GM23338 (cell line): ENCODE results near the gene APOL4. TPM values are rescaled to one million over a fixed set of nuclear protein-coding genes. Genes with fewer than 3 reads are reported as not detected.
A peak's percentile ranks its signal among the peaks of the same experiment; 100 is the strongest.
"Not testable (repeated sequence)": the region's sequence is repeated elsewhere in the genome, so short reads cannot be mapped to it uniquely, and the experiment has no call there.

Experiments used
- ATAC-seq: fragments of 200-7000 bp; cut with Tn5 transposase; 3 replicates; pipeline ENCODE4 v1.9.1; 2020
- DNase-seq: peaks from one replicate; pipeline ENCODE4 v3.0.0-alpha.2; 2015; ENCODE audit warnings: low spot score
- H2AFZ ChIP-seq: fragments of 200-600 bp; sonication (generic); 2 replicates; pipeline ENCODE4 v1.8.0; 2016; ENCODE audit warnings: antibody characterized with exemption, mild to moderate bottlenecking, moderate library complexity
- H3F3A ChIP-seq: fragments of 200-600 bp; sonication (generic); replicated peaks from 2 replicates; pipeline ENCODE4 v1.8.0; 2017; ENCODE audit warnings: antibody characterized with exemption, mixed run types, low read depth
- H3K27ac ChIP-seq: fragments of 200-600 bp; sonication (generic); 2 replicates; pipeline ENCODE4 v1.6.1; 2016; ENCODE audit warnings: low read depth
- H3K27me3 ChIP-seq: fragments of 200-600 bp; sonication (generic); 2 replicates; pipeline ENCODE4 v1.8.0; 2016; ENCODE audit warnings: mild to moderate bottlenecking, mixed run types, moderate library complexity; ENCODE audit not compliant: insufficient read depth
- H3K36me3 ChIP-seq: fragments of 200-600 bp; sonication (generic); 2 replicates; pipeline ENCODE4 v1.8.0; 2016; ENCODE audit warnings: mild to moderate bottlenecking; ENCODE audit not compliant: insufficient read depth
- H3K4me1 ChIP-seq: fragments of 200-600 bp; sonication (generic); 2 replicates; pipeline ENCODE4 v1.8.0; 2016; ENCODE audit warnings: mild to moderate bottlenecking, moderate library complexity; ENCODE audit not compliant: insufficient read depth
- H3K4me2 ChIP-seq: fragments of 200-600 bp; sonication (generic); 2 replicates; pipeline ENCODE4 v1.7.1; 2017; ENCODE audit warnings: mixed run types
- H3K4me3 ChIP-seq: fragments of 200-600 bp; sonication (generic); 2 replicates; pipeline ENCODE4 v1.6.1; 2016; ENCODE audit warnings: mixed run types
- H3K79me2 ChIP-seq: fragments of 200-600 bp; sonication (generic); replicated peaks from 2 replicates; pipeline ENCODE4 v1.8.0; 2017; ENCODE audit warnings: mild to moderate bottlenecking; ENCODE audit not compliant: insufficient read depth
- H3K9me2 ChIP-seq: fragments of 200-600 bp; sonication (generic); 2 replicates; pipeline ENCODE4 v1.8.0; 2017; ENCODE audit not compliant: insufficient read depth
- H4K20me1 ChIP-seq: fragments of 200-600 bp; sonication (generic); replicated peaks from 2 replicates; pipeline ENCODE4 v1.8.0; 2017; ENCODE audit warnings: mild to moderate bottlenecking; ENCODE audit not compliant: insufficient read depth
- H3K27ac Mint-ChIP-seq: 2 replicates; pipeline ENCODE4 v1.8.0; 2020; ENCODE audit warnings: inconsistent platforms, mild to moderate bottlenecking, moderate library complexity, mixed read lengths
- H3K27me3 Mint-ChIP-seq: 3 replicates; pipeline ENCODE4 v1.8.0; 2022; ENCODE audit warnings: low read depth, mild to moderate bottlenecking, moderate library complexity, mixed read lengths, inconsistent platforms; ENCODE audit not compliant: insufficient read depth, poor library complexity
- H3K36me3 Mint-ChIP-seq: 3 replicates; pipeline ENCODE4 v1.8.0; 2021; ENCODE audit warnings: low read depth, mild to moderate bottlenecking, inconsistent platforms, moderate library complexity, mixed read lengths
- H3K4me1 Mint-ChIP-seq: 3 replicates; pipeline ENCODE4 v1.8.0; 2020; ENCODE audit warnings: mild to moderate bottlenecking, inconsistent platforms, mixed read lengths
- H3K4me3 Mint-ChIP-seq: 3 replicates; pipeline ENCODE4 v1.8.0; 2021; ENCODE audit warnings: moderate library complexity, mild to moderate bottlenecking, inconsistent platforms, mixed read lengths
- H3K9me3 Mint-ChIP-seq: 3 replicates; pipeline ENCODE4 v1.8.0; 2020; ENCODE audit warnings: moderate library complexity, mild to moderate bottlenecking, inconsistent platforms, mixed read lengths
- CTCF ChIP-seq, 2 experiments: fragments of 200-600 bp in 1 of 2; sonication (generic) in 1 of 2; conservative IDR thresholded peaks; 2 replicates each; pipeline versions ENCODE4 v1.5.1 to v1.6.1; 2016 to 2017; ENCODE audit warnings: antibody characterized with exemption in 2 of 2, low read depth in 2 of 2, mild to moderate bottlenecking in 2 of 2, moderate library complexity in 1 of 2
- ETS1 ChIP-seq: IDR thresholded peaks from 2 replicates; pipeline ENCODE4 v1.6.1; 2016; ENCODE audit warnings: antibody characterized with exemption
- JUNB ChIP-seq: IDR thresholded peaks from one replicate; pipeline ENCODE4 v1.6.1; 2016; ENCODE audit warnings: antibody characterized with exemption; ENCODE audit not compliant: unreplicated experiment
- POLR2AphosphoS5 ChIP-seq: IDR thresholded peaks from 2 replicates; pipeline ENCODE4 v1.6.1; 2016; ENCODE audit warnings: antibody characterized with exemption, low read depth
- STAT1 ChIP-seq: IDR thresholded peaks from one replicate; pipeline ENCODE4 v1.6.1; 2016; ENCODE audit warnings: antibody characterized with exemption; ENCODE audit not compliant: unreplicated experiment
- ZNF114 ChIP-seq: fragments of 250-450 bp; sonication (Bioruptor Pico); IDR thresholded peaks from 2 replicates; pipeline ENCODE4 v1.5.0; 2020; ENCODE audit warnings: mild to moderate bottlenecking, moderate library complexity
- ZNF331 ChIP-seq: fragments of 250-450 bp; sonication (Bioruptor Pico); IDR thresholded peaks from 2 replicates; pipeline ENCODE4 v1.5.0; 2020; ENCODE audit warnings: low read depth, mild to moderate bottlenecking, moderate library complexity
- polyA plus RNA-seq: library from polyadenylated mRNA; unstranded; fragments of >200 nt; fragmentation: Nextera tagmentation; extraction: Ambion mirVana; gene quantifications from 2 replicates; pipeline ENCODE4 v1.2.1, GENCODE V29; 2016
- total RNA-seq: library from RNA; depleted of rRNA; stranded (reverse); fragments of >200 nt; shearing (Covaris generic); gene quantifications from 2 replicates; pipeline ENCODE4 v1.2.3, GENCODE V29; 2014

APOL4 gene
- total and polyA plus RNA-seq, 2 experiments from 2014 or later: not detected

DNA sequence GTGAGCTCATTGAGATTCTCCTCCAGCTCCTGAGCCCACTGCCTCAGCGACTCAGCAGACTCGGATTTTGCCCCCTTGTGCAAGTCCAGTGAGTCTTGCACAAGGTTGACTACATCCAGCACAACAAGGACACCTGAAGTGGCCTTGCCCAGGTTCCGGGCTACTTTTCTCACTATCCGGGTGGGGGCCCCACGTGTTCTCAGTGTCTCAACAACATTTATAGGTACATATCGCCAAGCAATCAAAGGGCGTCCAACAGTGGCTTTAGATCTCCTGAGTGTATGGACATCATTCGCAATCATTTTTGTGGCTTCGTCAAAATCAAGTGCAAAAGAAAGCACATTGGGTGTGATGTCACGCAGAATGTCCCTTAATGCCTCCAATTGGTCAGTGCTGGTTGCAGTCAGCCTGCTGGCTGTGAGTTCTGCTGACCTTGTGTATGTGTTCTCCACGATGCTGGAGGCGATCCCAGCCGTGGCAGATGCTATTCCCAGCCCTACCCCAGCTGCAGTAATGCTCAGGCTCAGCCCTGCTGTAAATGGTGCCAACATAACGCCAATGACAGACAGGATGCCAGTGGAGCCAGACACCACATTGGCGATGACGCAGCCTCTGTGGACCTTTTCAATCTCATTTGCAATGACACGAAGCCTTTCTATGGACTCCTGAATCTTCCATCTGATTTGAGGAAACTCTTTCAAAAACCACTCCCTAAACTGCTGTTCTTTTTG lies 10.3 kb downstream of the APOL4 start:
- Mint-ChIP-seq H3K4me3 (no peak overlapping the region), H3K4me1 (peaks cover 56% of the 10 kb centered on the region), H3K9me3 (peaks cover 14% of the 10 kb centered on the region), H3K36me3 (peaks cover 10% of the 10 kb centered on the region; the same call in 2 of the 3 replicates), H3K27me3 (peaks cover 19% of the 10 kb centered on the region), H3K27ac (no peak overlapping the region; the same call in 1 of the 2 replicates)
- Histone ChIP-seq H2AFZ (no peak overlapping the region), H3K4me3 (no peak overlapping the region), H3K79me2 (no peaks in the 10 kb centered on the region), H3K9me2 (peaks cover 5% of the 10 kb centered on the region; the same call in 1 of the 2 replicates), H3K27me3 (no peaks in the 10 kb centered on the region), H3K4me1 (peaks cover 8% of the 10 kb centered on the region; the same call in 1 of the 2 replicates), H3K4me2 (no peak overlapping the region), H3F3A (no peaks in the 10 kb centered on the region), H3K36me3 (no peaks in the 10 kb centered on the region; the same call in 1 of the 2 replicates), H4K20me1 (no peaks in the 10 kb centered on the region), H3K27ac (no peak overlapping the region)
- TF ChIP-seq ZNF114 (CRISPR knock-in tag): no peak
- TF ChIP-seq CTCF (conservative IDR thresholded peaks at IDR 0.05; ENCODE audit: low read depth in 2 of 2): no peak
- no peak for TF ChIP-seq ETS1
- TF ChIP-seq JUNB: no peak
- no peak for TF ChIP-seq POLR2AphosphoS5
- no peak for TF ChIP-seq STAT1
- TF ChIP-seq ZNF331 (CRISPR knock-in tag): no peak
- no peak for DNase-seq
- ATAC-seq: no peak

- not testable (repeated sequence) for H3K27ac ChIP-seq, H3K4me1 ChIP-seq, H3K27me3 ChIP-seq, H3F3A ChIP-seq, DNase-seq, H3K36me3 Mint-ChIP-seq, H3K4me3 Mint-ChIP-seq, H3K36me3 ChIP-seq, H3K9me2 ChIP-seq, H3K27ac Mint-ChIP-seq, H4K20me1 ChIP-seq, H2AFZ ChIP-seq, H3K4me2 ChIP-seq, H3K79me2 ChIP-seq, H3K4me3 ChIP-seq
- ATAC-seq: peak; percentile 89
- Mint-ChIP-seq H3K9me3 (peaks cover 14% of the 10 kb centered on the region), H3K27me3 (peaks cover 11% of the 10 kb centered on the region), H3K4me1 (peaks cover 49% of the 10 kb centered on the region)
Measured at GRCh38 chr22:36187862-36188261, 13.7 kb downstream of the APOL4 start.
